ENCODE data around the gene BAG5.

BAG5 gene

DNA sequence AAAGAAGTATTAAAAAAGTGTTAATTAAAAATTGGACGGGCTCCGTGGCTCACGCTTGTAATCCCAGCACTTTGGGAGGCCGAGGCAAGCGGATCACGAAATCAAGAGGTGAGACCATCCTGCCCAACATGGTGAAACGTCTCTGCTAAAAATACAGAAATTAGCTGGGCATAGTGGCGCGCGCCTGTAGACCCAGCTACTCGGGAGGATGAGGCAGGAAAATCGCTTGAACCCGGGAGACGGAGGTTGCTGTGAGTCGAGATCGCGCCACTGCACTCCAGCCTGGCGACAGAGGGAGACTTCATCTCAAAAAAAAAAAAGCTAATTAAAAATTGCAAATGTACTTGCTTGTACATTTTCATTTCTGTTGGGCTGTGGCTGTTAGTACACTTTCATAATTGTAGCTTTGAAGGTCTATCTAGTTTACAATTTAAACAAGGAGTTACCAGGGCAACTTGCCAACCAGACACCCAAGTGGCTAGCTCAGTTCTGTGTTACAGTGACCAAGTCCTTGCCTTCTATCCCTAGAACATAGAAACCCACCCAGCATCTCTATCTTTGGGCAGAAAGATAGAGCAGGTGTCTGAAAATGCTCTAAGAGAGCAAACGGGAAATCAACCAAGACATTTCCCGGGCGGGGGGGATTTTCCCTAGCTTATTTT lies 1.5 kb upstream of the BAG5 start:
- DNase-seq = no peak

DNA sequence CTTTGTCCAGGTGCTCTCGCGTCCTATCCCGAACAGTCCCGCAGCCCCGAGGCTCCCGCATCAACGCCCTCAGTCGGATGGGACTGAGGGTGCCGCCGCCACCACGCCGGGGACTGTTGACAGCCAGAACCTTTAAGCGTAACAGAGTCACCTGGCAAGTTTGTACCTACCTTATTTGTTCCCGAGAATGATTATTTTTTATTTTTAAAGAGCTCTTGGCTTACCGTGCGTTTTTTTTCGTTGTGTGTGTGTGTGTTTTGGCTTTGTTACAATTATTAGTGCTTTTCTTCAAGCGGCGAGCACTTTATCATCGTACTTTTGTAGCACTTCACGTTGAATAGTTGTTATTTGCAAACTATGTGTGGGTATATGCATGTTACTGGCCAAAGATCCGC lies 766 bp upstream of the BAG5 start:
- no peak for DNase-seq

DNA sequence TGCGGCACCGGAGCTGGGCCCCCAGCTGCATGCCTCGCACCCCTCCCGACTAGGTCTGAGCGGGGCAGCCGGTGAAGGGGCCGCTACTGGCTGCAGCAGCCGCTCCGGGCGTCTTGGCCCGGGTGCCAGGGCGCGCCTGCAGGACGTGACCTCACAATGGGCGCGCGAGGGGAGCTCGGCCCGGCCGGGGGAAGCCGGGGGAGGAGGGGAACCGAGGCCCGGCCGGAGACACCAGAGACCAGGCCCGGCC lies 353 bp downstream of the BAG5 start:
- no peak for DNase-seq

DNA sequence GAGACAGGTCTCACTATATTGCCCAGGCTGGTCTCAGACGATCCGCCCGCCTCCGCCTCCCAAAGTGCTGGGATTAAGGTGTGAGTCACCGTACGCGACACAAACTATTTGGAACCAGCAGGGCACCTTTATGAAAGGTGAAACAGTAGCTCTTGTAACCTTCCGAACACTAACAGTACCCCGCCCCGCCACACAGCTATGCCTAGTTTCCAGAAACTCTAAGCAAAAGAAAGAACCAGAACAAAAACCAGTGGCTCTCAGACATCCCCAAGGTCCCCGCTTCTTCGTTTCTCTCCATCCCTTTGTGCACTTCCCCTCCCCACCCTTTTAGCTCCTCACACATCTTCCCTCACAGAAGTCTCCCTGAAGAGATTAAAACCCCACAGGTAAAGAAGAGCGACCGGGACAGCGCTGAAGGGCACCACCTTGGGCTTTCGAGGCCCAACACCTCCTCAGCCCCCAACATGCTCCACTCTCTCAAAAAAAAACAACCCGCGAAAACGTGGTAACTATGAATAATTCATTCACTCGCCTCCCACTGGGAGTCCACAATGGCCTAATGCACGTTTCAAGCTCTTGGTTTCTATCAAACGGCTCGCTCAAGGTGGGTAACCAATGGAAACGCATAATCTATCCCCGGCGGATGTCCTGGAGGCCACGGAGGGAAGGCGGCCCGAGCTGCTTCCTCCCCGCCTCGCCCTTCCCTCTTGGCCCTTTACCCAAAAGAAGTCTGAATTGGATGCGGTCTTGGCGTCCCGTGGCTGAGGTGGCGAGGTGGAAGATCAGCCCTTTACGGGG lies 877 bp downstream of the BAG5 start:
- no peak for DNase-seq

DNA sequence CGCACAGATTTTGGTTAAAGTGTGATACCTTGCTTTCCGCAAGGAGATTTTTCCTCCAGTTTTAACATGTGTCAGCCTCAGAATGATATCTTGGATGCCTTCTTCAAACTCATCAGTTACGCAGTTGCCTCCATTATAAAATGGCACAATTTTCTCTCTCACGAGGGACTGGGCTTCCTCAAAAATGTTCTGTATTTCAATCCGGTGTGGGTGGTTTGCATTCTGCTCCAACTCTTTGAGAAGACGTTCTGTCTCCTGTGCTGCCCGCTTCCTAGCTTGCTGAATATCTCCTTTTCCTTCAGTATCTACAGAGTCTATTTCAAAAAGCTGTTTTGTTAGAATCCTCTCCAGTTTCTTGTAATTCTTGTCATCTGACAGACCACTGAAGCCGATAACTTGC lies 1.8 kb downstream of the BAG5 start:
- no peak for DNase-seq

DNA sequence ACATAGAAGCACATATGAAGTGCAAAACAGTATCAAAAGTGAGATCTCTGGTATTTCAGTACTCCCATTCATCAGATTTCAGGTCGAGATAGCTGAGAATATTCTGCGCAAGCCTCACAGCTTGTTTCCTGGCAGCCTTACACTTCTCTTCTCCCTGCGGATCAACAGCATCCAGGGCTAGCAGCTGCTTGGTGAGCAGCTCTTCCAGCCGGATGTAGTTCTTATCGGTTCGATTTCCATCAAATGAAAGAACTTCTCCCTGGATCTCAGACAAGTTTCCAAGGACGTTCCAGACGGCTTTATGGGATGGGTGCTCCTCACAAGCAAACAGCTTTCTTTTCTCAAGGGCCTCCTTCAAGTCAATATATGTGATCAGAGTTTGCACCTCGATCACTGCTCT lies 2.7 kb downstream of the BAG5 start:
- DNase-seq = no peak

DNA sequence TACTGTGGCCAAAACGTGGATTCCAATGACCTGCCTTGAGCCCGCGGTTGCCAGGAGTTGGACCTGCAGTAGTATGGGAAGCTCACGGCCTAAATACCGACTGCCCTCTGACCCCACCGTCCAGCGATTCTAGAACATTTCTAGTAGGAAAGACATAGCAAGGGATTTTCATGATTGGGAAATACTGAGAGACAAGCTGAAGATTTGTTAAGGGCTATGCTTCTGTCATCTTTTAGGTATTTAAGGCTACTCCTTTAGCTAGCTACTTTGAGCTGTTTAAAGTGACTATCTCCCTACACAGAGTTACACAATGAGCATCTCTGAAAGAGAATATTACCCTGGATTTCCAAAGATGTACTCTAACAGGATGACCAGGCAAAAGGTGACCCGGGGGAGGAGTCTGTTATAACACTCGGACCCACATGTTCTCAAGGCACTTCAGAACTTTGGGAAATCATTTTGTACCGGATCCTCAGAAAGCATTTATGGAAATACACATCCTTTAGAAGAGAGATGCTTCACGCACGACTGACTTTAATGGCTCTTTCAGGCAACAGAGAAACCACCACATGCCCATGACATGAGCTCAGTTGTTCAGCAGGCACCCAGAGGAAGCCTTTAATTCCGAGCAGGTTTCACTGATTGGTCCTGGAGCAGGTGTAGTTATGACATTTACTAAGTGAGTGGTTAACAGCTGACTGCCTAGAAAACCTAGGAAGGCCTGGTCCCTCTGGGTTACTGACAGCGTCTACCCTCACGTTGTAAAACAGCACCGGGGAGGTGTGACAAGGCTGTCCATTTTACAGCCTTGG lies 4.2 kb downstream of the BAG5 start:
- no peak for DNase-seq

DNA sequence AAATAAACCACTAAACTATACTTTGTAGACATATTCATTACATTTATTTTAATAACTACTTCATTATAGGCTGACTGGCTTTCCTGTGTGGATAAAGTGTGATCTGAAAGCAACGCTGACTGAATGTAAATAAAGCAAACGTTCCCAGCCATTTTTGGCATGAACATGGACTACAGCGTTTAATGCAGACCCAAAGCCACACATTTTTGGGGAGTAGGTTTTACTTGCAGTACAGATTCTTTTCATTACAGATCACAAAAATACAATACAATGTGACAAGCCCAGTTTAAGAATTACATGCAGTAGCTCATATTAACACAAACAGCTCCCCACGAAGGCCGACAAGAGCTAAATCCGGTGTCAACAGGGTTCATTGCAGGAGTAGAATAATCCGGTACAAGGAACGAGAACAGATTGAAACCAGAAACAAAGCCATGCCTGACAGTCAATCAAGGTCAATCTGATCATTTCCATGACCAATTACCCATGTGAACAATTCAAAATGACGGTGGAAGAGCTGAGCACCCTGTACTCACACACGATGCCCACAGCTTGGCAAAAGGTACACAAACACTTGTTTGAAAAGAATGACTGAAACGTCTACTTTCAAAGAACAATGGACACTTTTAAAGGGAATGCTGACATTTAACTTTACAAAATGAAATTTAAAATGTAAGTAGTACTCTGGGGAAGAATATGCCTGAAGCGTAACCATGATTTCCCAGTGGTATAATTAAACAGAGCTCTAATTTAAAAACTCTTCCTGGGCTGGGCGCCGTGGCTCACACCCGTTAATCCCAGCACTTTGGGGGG lies 5.3 kb downstream of the BAG5 start:
- DNase-seq = no peak

DNA sequence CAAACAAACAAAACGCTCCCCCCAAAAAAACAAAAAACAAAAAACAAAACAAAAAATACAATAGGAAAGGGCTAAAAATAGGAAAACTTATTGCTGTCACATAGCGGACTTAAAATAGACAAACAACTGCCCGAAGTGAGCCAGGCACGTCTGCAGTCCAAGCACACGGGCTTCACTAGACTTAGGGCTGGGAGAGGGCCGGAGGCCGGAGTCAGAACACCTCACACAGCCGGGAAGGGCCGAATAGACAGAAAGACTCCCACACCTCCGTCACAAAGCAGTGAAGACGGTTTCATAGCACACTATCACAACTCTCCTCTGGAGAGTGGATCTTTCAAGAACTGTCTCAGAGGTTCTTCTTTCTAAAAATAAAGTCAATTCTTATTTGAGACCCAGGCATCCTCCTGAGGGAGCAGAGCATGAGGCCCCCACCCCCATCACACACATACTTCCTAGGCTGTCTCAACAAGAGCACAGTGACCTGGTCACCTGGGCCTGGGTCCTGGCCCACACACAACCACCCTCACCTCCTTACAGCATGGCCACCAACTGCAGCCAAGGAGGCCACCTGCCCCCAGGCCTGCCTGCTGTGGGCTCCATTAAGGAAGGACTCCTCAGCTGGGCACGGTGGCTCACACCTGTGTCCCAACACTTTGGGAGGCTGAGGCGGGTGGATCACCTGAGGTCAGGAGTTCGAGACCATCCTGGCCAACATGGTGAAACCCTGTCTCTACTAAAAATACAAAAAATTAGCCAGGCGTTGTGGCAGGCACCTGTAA lies 6.7 kb downstream of the BAG5 start:
- DNase-seq = no peak

DNA sequence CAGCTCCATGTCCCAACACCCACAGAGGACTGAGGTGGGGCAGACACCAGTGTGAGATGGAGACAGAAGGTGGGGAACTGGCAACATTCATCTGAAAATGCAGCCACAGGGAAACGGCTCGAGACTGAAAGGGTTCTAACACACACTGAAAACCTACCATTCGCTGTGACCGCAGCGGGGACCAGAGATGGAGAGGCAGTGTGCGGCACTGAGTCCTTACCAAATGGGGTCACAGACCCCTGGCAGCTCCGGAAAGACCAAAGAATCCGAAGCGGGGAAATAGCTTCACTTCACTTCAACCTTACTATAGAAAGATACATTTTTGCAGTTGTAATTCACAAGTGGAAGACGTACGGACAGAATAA lies 9.6 kb downstream of the BAG5 start:
- no peak for DNase-seq

DNA sequence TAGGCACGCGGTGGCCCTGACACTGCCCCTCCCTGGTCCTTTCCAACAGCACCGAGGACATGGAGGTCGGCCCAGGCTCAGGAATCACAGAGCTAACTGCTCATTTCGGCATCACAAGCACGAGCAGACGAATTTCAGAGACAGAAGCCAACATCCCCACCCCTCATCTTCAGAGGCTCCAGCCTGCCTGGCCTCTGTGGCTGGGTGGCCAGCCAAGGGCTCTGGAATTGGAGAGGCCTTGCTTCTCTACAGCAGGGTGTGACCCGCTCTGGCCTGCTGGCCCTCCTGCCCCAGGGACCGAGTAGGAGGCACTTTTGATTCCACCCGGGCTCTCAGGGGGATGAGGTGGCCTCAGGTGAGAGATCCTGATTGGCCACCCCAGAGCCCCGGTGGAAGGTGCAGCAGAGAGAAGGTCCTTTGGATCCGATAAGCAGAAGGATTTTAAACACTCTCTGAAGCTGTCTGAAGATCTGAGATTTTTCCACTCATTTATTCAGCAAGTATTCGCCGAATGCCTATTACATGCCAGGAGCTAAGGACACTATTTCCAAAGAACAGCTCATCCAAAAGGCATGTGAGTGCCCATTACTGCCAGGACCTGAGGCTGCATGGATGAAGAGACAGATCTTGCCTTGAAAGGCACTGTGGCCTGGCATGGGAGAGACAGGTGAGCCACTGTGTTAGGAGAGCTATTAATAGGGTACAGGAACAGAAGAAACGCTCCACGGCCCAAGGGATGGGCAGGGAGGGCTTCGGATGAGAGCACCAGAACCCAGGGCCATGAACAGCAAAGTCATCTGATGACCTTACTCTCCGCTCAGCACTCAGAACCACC lies 10.2 kb downstream of the BAG5 start:
- DNase-seq = no peak

DNA sequence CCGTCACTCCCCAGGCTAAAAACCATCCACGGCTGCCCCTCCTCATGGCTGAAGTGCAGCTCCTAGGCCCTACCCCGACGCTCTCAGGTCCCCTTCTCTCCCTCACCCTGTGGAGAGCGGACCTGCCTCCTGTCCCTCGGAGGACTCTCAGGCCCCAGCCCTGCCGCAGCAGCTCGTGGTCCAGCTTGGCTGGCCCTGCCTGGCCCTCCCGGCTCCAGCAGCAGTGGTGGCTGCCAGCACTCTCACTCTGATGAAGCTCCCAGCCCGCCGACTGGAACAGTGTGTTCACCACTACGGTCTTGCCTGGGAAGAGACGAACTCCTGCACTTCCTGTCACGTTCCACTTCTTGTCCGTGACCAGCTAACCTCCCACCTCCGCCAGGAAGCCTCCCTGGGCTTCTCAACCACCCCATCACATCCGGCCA lies 11.1 kb downstream of the BAG5 start:
- no peak for DNase-seq

DNA sequence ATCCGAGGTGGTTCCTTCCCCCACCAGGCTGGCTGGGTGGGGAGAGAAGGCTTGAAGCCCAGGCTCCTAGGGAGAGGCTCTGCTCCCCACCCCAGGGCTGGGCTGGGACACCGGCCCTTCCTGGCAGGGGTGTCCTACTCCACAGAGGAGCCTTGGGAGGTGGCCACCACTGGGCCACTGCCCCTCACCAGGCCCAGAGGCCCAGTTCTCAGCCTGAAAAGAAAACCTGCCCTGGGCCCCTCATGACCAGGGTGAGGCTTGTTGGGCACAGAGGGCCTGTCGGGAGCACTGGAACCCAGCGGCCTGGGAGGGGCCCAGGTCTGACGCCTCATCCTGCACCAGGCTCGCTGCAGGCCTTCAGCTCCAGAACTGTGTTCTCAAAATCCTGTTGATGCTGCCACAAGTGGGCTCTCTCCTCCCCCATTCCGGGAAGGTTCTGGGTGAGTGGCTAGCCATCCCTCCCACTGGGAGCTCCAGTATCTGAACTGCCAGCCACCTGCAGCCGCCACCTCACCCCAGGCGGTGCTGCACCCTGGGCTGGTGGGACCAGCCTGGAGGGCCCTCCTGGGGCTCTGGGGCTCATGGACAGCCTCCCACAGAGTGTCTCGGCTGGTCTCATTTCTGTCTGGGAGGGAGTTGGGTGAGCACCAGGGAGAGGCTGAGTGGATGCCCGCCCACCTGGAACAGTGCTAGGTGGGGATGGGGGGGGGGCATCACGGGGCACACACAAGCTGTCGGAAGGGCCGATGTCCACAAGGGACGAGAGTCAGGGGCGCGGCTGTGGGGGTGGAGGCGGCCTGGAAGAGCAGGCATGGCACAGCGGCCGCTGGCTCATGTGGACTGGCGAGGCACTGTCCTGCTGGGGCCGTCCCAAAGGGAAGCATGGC lies 11.8 kb downstream of the BAG5 start:
- DNase-seq = no peak

DNA sequence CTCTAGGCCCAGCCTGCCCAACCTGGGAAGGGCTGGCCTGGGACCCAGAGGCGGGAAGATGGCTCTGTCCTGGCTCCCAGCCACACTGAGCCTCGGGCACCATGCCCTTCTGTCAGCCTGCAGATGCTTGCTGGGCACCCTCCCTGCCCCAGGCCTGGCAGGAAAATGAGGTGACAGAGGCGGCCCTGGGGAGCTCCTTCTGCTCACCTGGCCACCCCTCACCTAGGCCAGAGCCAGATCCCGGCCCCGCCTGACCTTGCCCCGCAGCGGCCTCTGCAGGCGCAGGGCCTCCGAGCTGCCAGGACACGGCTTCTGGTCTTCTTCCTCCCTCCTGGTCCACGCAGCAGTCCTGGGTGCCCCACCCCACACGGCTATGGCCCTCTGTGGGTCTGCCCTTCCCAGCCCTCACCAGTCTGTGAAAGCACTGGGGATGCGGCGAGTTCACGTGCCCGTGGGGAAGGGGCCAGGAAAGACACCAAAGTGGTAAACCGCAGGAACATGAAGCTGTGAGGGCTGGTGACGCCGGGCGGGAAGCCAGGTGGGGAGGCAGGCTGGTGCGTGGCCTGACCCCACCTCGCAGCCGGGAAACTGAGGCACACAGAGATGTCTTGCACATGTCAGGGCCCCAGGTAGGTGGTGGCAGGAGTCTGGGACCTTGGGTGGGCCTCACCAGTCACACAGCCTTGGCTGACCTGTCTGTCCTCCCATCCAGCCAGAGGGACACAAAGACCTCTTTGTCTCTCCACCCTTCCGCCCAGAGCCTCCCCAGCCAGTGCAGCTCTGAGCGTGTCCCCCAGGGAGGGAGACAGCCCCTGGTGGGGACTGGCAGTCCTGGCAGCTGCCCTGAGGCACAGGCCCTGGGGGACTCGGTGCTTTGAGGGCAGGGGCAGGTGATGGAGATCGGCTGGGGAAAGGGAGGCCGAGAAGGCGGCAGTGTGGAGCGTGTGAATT lies 12.8 kb downstream of the BAG5 start:
- DNase-seq = no peak

DNA sequence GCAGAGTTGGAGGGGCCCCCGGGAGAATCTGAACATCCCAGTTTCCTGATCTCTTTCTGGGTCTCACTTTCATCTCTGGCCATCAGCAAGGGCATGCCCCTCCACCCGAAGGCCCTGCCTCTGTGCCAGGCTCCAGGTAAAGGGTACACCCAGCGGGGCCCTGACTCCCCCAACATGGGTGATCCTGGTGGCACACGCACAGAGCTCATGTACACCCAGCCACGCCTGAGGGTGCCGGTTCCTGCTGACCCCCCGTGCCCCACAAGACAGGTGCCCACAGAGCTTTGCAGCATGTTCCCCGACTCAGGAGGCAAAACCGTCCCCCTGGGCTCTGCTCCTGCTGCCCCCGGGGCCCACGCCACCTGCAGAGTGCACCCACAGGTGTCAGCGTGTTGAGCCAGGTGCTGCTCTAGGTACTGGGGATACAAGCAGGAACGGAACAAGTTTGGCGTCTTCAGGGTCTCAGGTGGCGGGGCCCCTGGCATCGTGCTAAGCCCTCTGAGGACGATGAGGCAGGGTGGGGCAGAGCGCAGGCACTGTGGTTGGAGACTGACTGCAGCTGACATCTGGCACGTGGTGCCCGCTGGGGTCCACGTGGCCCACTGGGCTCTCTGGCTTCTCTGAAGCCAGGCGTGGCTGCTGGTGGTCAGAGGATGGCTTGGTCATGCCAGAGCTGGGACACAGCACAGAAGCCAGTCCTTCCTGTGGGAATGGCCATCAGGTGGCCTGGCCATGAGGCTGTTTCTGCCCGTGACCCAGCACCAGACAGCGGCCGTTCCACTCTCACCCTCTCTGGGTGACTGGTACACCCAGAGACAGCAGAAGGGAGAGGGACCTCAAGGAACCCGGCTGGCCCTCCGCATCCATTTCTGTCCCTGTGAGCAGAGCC lies 13.8 kb downstream of the BAG5 start:
- no peak for DNase-seq

DNA sequence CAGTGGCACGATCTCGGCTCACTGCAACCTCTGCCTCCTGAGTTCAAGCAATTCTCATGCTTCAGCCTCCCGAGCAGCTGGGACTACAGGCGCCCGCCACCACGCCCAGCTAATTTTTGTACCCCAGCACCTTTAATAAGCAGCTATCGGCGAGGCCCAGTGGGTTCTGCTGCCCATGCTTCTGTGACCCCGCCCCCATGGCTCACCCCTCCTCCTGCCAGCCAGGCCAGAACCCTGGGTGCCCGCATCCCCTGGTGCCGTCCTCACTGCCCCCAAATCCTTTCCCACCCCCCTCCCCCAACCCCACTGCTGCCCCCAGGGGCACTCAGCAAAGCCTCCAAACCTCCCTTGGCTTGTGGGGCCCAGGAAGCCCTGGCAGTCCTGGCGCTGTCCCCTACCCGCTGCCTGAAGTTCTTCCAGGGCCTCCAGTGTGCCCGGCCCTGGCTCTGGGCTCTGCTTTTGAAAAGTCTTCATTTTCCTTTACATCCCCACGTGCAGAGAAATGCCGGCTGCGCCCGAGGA lies 14.5 kb downstream of the BAG5 start:
- DNase-seq = no peak

DNA sequence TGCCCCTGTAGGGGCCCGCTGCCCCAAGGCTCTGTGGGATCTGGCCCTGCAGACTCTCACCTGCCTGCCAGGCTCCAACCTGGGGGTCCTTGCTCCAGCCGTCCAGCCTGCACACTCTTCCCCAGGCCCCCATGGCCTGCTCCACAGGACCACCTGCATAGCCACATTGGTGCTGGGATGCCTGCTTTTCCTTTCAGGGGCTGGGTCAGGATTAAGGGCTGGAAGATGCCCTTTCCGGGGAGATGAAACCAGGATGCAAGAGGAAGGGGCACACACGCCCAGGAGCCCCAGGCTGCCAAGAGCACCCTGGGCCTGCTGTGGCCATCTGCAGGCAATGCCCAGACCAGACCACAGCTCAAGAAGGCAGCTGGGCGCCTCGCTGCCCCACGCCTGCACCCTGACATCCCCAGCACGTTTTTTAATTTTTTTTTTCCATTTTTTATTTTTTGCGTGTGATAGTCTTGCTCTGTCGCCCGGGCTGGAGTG lies 15.0 kb downstream of the BAG5 start:
- DNase-seq = no peak

All from DMS 273 treated with DMSO at 0.1 percent for 48 hours (cell line).